T-helper 2 cell treated with Interferon-gamma antibody and Interleukin-4, amounts not matched to agents 5 μg/mL and 100 μg/mL, for 36 hours (primary cell): ENCODE data around the gene NUFIP2.
"Not testable (repeated sequence)": the region's sequence is repeated elsewhere in the genome, so short reads cannot be mapped to it uniquely, and the experiment has no call there.

Experiments
- DNase-seq: peaks from one replicate; pipeline ENCODE4 v3.0.0; 2021; ENCODE audit warnings: low spot score
- H3K27ac Mint-ChIP-seq: one replicate; pipeline ENCODE4 v1.8.0; 2021; ENCODE audit warnings: mild to moderate bottlenecking, mixed read lengths
- H3K27me3 Mint-ChIP-seq: one replicate; pipeline ENCODE4 v1.8.0; 2021; ENCODE audit warnings: low read depth, mixed read lengths
- H3K36me3 Mint-ChIP-seq: one replicate; pipeline ENCODE4 v1.8.0; 2021; ENCODE audit warnings: low read depth, mixed read lengths
- H3K4me1 Mint-ChIP-seq: one replicate; pipeline ENCODE4 v1.8.0; 2021; ENCODE audit warnings: low read depth, mixed read lengths
- H3K4me3 Mint-ChIP-seq: one replicate; pipeline ENCODE4 v1.8.0; 2022; ENCODE audit warnings: mild to moderate bottlenecking, moderate library complexity, mixed read lengths
- H3K9me3 Mint-ChIP-seq: one replicate; pipeline ENCODE4 v1.8.0; 2021; ENCODE audit warnings: mixed read lengths

Gene NUFIP2, protein sequence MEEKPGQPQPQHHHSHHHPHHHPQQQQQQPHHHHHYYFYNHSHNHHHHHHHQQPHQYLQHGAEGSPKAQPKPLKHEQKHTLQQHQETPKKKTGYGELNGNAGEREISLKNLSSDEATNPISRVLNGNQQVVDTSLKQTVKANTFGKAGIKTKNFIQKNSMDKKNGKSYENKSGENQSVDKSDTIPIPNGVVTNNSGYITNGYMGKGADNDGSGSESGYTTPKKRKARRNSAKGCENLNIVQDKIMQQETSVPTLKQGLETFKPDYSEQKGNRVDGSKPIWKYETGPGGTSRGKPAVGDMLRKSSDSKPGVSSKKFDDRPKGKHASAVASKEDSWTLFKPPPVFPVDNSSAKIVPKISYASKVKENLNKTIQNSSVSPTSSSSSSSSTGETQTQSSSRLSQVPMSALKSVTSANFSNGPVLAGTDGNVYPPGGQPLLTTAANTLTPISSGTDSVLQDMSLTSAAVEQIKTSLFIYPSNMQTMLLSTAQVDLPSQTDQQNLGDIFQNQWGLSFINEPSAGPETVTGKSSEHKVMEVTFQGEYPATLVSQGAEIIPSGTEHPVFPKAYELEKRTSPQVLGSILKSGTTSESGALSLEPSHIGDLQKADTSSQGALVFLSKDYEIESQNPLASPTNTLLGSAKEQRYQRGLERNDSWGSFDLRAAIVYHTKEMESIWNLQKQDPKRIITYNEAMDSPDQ

DNA sequence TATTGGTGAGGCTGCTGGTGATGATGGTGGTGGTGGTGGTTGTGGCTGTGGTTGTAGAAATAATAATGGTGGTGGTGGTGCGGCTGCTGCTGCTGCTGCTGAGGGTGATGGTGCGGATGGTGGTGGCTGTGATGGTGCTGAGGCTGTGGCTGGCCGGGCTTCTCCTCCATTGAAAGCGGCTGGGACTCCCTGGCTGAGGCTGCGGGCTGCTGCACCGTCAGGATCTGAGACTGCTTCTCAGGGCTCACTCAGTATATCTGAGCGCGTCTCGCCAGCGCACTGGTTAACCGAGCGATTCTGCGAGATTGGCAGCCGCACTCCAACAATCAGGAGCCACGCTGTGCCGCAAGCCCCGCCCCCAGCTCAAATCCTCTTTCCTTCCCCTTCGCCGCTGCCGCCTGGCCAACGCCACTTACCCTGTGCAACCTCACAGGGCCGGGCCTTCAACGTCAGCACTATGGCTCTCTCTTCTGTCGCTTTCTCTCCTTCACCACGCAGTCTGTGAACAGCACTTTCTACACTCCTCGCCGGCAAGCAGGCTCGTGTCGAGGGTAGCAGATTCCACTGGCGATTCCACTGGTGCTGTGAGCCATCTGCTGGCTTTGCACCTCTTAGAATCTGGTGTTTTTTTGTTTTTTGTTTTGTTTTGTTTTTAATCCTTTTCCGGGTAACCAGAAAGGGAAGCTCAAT, at the start of gene NUFIP2:
TSS of gene NUFIP2 (minus strand) at position 259 of the 690 bp plus-strand sequence. CDS start at position 170, 89 bp downstream.
- Mint-ChIP-seq H3K4me1 (peaks cover 27% of the 10 kb centered on the region), H3K4me3 (peak within 1 kb of the TSS; percentile 100), H3K36me3 (peaks cover 31% of the 10 kb centered on the region), H3K27ac (peak within 1 kb of the TSS; percentile 99), H3K27me3 (peaks cover 3% of the 10 kb centered on the region), H3K9me3 (no peaks in the 10 kb centered on the region)
- peak; percentile 99 for DNase-seq

DNA sequence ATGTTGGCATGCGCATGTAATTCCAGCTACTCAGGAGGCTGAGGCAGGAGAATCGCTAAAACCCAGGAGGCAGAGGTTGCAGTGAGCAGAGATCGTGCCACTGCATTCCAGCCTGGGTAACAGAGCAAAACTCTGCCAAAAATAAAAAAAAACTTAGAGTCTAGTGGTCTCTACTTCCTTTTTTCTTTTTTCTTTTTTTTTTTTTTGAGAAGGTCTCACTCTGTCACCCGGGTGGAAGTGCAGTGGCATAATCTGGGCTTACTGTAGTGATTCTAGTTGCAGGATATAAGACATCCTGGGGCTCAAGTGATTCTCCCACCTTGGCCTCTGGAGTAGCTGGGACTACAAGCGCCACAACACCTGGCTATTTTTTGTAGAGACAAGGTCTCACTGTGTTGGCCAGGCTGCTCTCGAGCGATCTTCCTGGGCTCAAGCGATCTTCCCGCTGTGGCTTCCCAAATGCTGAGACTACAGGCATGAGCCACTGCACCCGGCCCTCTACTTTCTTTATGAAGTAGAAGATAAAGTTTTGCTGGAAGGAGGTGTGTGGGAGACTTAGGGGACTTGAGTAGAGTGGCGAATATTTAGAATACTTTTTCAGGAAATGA, 48.3 kb upstream of the NUFIP2 start:
- Mint-ChIP-seq H3K36me3 (no peaks in the 10 kb centered on the region), H3K4me3 (no peak overlapping the region), H3K27me3 (peaks cover 18% of the 10 kb centered on the region), H3K9me3 (no peaks in the 10 kb centered on the region), H3K4me1 (no peaks in the 10 kb centered on the region), H3K27ac (no peak overlapping the region)
- DNase-seq = no peak

DNA sequence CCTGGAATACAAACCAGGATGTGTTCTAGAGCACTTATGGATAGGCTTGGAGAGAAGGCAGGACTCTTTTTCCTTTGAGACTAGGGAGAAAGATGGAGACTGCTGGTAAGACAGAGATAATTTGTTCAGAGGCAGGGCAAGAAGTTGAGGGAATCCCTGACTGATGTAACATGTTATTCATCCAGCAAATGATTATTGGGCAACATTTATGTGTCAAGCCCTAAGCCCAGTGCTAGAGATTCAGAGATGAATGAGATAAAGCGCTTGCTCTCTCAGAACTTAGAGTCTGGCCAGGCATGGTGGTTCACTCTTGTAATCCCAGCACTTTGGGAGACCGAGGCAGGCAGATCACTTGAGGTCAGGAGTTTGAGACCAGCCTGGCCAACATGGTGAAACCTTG, 47.8 kb upstream of the NUFIP2 start:
- H3K36me3 Mint-ChIP-seq = no peaks in the 10 kb centered on the region
- DNase-seq = no peak
- H3K4me3 Mint-ChIP-seq = no peak overlapping the region
- H3K27ac Mint-ChIP-seq = no peak overlapping the region
- no peaks in the 10 kb centered on the region for H3K9me3 Mint-ChIP-seq
- peaks cover 18% of the 10 kb centered on the region for H3K27me3 Mint-ChIP-seq
- no peaks in the 10 kb centered on the region for H3K4me1 Mint-ChIP-seq

DNA sequence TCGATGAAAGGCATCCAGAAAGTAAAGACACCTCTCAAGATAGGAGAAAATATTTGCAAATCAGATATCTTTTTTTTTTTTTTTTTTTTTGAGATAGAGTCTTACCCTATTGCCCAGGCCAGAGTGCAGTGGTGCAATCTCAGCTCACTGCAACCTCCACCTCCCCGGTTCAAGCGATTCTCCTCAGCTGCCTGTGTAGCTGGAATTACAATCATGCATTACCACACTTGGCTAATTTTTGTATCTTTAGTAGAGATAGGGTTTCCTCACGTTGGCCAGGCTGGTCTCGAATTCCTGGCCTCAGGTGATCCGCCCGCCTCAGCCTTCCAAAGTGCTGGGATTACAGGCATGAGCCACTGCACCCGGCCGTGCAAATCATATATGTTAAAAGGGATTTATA, 45.1 kb upstream of the NUFIP2 start:
- not testable (repeated sequence) for DNase-seq, H3K9me3 Mint-ChIP-seq, H3K4me3 Mint-ChIP-seq, H3K27ac Mint-ChIP-seq, H3K36me3 Mint-ChIP-seq, H3K4me1 Mint-ChIP-seq
- H3K27me3 Mint-ChIP-seq = peaks cover 18% of the 10 kb centered on the region

DNA sequence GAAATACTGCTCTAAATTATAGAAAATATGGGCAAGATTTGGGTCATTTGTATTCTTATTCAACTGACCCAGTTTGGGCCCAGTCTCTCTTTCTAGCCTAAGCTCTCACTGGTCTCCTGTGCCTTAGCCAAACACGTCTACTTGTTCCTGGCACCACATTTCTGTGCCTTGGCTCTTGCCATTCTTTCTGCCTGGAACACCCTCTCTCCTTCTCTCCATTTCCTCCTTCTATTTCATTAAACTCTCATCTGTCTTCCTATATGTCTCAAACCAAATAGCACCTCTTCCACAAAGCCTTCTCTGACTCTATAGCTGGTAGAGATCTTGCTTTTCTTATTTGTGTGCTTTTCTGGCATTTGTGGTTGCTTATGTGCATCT, 37.7 kb upstream of the NUFIP2 start:
- Mint-ChIP-seq H3K36me3 (no peaks in the 10 kb centered on the region), H3K9me3 (no peaks in the 10 kb centered on the region), H3K4me3 (no peak overlapping the region), H3K4me1 (no peaks in the 10 kb centered on the region), H3K27me3 (peaks cover 2% of the 10 kb centered on the region), H3K27ac (no peak overlapping the region)
- DNase-seq = no peak

DNA sequence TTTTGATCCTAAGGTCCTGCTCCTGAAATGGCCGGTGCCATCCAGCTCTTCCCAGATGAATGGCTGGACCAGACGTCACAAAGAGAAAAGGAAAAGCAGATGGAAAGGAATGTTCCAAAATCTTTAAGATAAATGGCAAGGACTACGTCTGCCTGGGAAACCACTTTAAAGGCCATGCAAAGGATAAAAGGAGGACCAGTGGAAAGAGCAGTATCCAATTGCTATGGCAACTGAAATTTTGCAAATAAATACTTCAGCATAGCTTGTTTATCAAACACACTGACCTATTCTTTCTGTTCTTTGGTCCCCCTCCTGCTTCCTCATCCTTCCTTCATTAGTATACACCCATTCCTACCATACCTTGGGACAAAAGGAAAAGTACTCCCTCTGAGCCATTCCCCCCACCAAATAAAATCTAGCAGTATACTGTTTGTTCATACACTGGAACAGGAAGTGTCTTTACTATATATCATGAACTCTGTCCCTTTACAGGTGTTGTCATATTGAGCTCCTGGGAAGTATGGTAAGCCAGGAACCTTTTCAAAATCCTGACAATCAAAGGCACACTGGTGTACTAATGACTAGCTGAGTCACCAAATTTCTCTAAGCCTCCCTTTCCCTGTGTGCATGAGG, 37.2 kb upstream of the NUFIP2 start:
- DNase-seq = no peak
- no peak overlapping the region for H3K27ac Mint-ChIP-seq
- no peaks in the 10 kb centered on the region for H3K9me3 Mint-ChIP-seq
- no peaks in the 10 kb centered on the region for H3K4me1 Mint-ChIP-seq
- no peaks in the 10 kb centered on the region for H3K36me3 Mint-ChIP-seq
- H3K27me3 Mint-ChIP-seq = peaks cover 2% of the 10 kb centered on the region
- no peak overlapping the region for H3K4me3 Mint-ChIP-seq

DNA sequence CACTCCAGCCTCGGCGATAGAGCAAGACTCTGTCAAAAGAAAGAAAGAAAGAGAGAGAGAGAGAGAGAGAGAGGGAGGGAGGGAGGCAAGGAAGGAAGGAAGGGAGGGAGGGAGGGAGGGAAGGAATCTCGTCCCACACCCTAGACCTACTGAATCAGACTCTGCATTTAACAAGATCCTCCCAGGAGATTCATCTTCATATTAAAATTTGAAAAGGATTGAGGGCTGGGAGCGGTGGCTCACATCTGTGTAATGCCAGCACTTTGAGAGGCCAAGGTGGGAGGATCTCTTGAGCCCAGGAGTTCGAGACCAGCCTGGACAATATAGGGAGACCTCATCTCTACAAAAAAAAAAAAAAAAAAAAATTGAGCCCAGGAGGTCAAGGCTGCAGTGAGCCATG, 33.5 kb upstream of the NUFIP2 start:
- no peak for DNase-seq
- H3K4me1 Mint-ChIP-seq = no peaks in the 10 kb centered on the region
- H3K9me3 Mint-ChIP-seq = no peaks in the 10 kb centered on the region
- H3K27me3 Mint-ChIP-seq = peaks cover 6% of the 10 kb centered on the region
- no peak overlapping the region for H3K4me3 Mint-ChIP-seq
- H3K27ac Mint-ChIP-seq = no peak overlapping the region
- H3K36me3 Mint-ChIP-seq = no peaks in the 10 kb centered on the region

DNA sequence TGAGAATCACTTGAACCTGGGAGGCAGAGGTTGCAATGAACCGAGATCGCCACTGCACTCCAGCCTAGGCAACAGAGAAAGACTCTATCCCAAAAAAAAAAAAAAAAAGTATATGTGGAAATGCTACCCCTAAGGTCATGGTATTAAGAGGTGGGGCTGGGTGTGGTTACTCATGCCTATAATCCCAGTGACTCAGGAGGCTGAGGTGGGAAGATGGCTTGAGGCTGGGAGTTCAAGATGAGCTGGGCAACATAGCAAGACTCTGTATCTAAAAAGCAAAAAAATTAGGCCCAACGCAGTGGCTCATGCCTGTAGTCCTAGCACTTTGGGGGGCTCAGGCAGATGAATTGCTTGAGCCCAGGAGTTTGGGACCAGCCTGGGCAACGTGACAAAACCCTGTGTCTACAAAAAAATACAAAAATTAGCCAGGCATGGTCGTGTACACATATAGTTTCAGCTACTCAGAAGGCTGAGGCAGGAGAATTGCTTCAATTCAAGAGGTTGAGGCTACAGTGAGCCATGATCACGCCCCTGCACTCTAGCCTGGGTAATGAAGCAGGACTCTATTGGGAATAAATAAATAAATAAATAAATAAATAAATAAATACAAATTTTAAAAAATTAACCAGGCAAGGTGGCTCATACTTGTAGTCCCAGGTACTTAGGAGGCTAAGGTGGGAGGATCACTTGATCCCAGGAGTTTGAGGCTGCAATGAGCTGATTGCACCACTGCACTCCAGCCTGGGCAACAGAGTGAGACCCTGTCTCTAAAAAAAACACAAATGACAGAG, 32.3 kb upstream of the NUFIP2 start:
- H3K4me3 Mint-ChIP-seq = no peak overlapping the region
- H3K27ac Mint-ChIP-seq = no peak overlapping the region
- H3K27me3 Mint-ChIP-seq = peaks cover 6% of the 10 kb centered on the region

DNA sequence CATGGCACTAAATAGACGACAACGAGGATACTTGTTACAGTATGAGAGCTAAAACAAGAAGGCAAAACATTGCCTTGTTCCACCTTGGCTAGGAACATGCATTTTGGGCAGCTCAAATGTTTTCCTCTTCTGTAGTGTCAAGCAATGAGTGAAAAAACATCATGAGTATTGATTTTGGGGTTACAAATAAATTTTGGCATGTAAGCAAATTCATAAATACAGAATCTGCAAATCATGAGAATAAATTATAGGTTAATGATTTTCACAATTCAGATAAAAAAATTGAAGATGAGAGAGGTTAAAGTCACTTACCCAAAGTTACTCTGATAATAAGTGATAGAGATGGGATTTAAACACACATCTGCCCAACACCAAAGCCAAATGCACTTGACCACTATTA, 28.4 kb upstream of the NUFIP2 start:
- H3K36me3 Mint-ChIP-seq = no peaks in the 10 kb centered on the region
- no peak overlapping the region for H3K4me3 Mint-ChIP-seq
- no peaks in the 10 kb centered on the region for H3K4me1 Mint-ChIP-seq
- no peak overlapping the region for H3K27ac Mint-ChIP-seq
- no peak for DNase-seq
- H3K9me3 Mint-ChIP-seq = no peaks in the 10 kb centered on the region
- peaks cover 6% of the 10 kb centered on the region for H3K27me3 Mint-ChIP-seq

More for the DNA sequence above, 32.3 kb upstream of the NUFIP2 start:
- no peak for DNase-seq
- Mint-ChIP-seq H3K4me1 (no peaks in the 10 kb centered on the region), H3K9me3 (no peaks in the 10 kb centered on the region), H3K36me3 (no peaks in the 10 kb centered on the region)

DNA sequence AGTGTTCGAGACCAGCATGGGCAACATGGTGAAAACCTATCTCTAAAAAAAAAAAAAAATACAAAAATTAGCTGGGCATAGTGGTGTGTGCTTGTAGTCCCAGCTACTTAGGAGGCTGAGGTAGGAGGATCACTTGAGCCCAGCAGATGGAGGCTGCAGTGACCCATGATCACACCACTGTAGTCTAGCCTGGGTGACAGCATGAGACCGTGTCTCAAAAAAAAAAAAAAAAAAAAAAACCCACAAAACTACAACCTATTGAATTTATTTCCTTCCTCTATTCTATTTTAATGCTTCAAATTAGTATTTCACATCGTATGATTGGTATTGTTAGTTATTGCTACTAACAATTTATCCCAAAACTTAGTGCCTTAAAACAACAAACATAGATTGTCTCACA, 9.4 kb upstream of the NUFIP2 start:
- Mint-ChIP-seq H3K4me1 (no peaks in the 10 kb centered on the region), H3K9me3 (no peaks in the 10 kb centered on the region), H3K4me3 (no peak overlapping the region), H3K27me3 (peaks cover 3% of the 10 kb centered on the region), H3K27ac (no peak overlapping the region), H3K36me3 (no peaks in the 10 kb centered on the region)
- DNase-seq = no peak

DNA sequence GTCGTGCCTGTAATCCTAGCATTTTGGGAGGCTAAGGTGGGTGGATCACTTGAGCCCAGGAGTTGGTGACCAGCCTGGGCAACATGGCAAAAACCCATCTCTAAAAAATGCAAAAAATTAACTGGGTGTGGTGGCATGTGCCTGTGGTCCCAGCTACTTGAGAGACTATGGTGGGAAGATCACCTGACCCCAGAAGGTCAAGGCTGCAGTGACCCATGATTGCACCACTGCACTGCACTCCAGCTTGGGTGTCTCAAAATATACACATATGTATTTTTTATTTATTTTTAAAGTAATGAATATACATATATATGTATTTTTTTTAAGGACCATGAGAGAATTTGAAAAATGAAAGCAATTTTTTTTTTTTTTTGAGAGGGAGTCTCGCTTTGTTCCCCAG, 5.1 kb upstream of the NUFIP2 start:
- H3K9me3 Mint-ChIP-seq = no peaks in the 10 kb centered on the region

DNA sequence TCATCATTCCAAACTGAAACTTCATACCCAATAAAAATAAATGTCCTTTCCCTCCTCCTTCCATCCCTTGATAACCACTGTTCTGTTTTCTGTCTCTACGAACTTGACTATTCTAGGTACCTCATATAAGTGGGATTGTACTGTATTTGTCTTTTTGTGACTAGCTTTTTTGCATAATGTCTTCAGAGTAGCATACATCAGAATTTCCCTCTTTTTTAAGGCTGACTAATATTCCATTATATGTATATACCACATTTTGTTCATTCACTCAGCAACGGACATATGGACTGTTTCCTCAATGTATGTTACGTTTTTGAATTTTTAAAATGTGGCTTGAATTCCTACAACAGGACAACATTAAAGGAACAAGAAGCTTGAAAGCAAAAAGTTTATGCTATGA, 1.5 kb upstream of the NUFIP2 start:
- DNase-seq = no peak
- H3K36me3 Mint-ChIP-seq = peaks cover 20% of the 10 kb centered on the region
- H3K27me3 Mint-ChIP-seq = peaks cover 3% of the 10 kb centered on the region
- H3K9me3 Mint-ChIP-seq = no peaks in the 10 kb centered on the region
- peak overlapping the region; percentile 46 for H3K4me3 Mint-ChIP-seq
- peak overlapping the region; percentile 37 for H3K27ac Mint-ChIP-seq
- H3K4me1 Mint-ChIP-seq = peaks cover 22% of the 10 kb centered on the region

More for the DNA sequence above, 5.1 kb upstream of the NUFIP2 start:
- DNase-seq = no peak
- H3K4me3 Mint-ChIP-seq = no peak overlapping the region
- peaks cover 3% of the 10 kb centered on the region for H3K27me3 Mint-ChIP-seq
- H3K27ac Mint-ChIP-seq = no peak overlapping the region
- no peaks in the 10 kb centered on the region for H3K36me3 Mint-ChIP-seq
- peaks cover 11% of the 10 kb centered on the region for H3K4me1 Mint-ChIP-seq

DNA sequence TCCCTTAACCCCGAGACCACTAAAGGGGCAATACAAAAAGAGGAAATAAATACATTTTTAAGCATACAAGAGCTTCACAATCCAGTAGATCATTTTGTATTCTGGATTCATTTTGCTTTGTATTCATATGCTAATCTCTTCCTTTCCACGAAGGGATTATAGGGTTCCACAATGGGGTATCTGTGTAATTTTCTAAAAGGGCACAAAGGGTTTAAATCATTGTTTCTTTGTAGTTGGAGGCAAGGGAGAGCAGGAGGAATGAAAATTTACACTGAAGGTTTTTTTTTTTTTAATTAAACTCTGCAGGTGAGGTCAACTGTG, 592 bp upstream of the NUFIP2 start:
- Mint-ChIP-seq H3K27me3 (peaks cover 3% of the 10 kb centered on the region), H3K4me1 (peaks cover 24% of the 10 kb centered on the region), H3K27ac (peak overlapping the region; percentile 99), H3K36me3 (peaks cover 26% of the 10 kb centered on the region), H3K4me3 (peak overlapping the region; percentile 100), H3K9me3 (no peaks in the 10 kb centered on the region)
- no peak for DNase-seq
